H7 (cell line): Measurements from ENCODE around the gene DOCK4. TPM values are rescaled to one million over a fixed set of nuclear protein-coding genes. Genes with fewer than 3 reads are reported as not detected.

ENCODE experiments used
- DNase-seq: peaks from one replicate; pipeline ENCODE4 v3.0.0; 2012
- H3K27me3 ChIP-seq: 2 replicates; pipeline ENCODE4 v1.6.0; 2011; ENCODE audit warnings: mild to moderate bottlenecking, low read length; ENCODE audit not compliant: control insufficient read depth, insufficient read depth
- H3K36me3 ChIP-seq: replicated peaks from 2 replicates; pipeline ENCODE4 v1.5.1; 2011; ENCODE audit warnings: low read length; ENCODE audit not compliant: control insufficient read depth, insufficient read depth
- H3K4me3 ChIP-seq: 2 replicates; pipeline ENCODE4 v1.5.1; 2011; ENCODE audit warnings: low read depth, mild to moderate bottlenecking, control low read depth, low read length, moderate library complexity; ENCODE audit not compliant: insufficient read depth
- total RNA-seq: library from RNA; depleted of rRNA; stranded (reverse); fragments of >200 nt; shearing (Covaris generic); gene quantifications from 2 replicates; pipeline ENCODE4 v1.2.3, GENCODE V29; 2014

The DOCK4 gene
- total RNA-seq, 1 experiment from 2014 or later: 16.1 TPM

DNA sequence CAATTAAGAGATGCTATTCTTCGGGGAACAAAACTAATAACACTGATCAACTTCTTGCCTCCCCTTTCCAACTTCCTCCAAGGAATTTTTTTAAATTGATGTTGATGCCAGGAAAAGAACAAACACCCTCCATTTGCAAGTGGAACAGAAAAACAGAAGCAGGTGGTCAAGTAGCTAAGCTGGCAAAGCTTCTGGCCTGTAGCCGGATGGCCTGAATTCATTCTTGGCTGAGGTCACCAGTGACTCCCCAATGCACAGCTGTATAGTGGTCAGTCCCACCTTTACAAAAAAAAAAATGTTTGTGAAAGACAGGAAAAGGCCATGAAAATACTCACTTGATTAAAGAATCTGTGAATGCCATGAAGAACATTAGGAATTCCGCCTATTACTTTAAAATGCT, 39.1 kb downstream of the DOCK4 start:
- DNase-seq: no peak
- Histone ChIP-seq H3K36me3 (no peaks in the 10 kb centered on the region), H3K4me3 (no peak overlapping the region), H3K27me3 (no peaks in the 10 kb centered on the region)

DNA sequence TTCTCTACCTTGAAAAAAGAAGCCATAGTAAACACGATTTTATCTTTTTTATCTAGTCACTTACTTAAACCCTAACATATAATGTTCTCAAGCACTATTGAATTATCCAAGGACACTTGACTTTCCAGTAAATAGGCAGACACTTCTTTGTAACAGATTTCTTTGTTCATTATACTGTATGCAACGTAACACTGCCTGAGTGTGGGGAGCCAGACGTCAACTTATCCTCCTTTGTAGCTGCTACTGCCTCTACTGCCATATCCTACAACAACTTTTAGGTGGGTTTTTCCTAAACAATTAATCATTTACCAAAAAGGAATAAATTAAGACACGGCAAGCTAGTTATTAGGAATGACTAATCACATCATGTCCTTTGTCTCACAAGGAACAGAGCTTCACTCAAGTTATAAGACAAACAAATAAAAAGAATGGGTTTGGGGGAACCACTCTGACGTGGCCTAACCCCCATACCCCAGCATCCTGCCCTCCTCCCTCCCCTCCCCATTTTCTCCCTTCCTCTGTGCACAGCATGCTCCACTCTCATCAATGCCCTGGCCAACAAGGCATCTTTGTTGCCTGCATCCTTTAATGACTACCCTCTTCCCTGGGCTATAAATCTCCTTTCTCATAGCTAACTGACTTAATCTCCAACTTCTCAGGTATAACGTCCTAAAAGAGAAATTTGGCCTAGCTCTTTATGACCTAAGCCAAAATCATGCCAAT, 43.3 kb downstream of the DOCK4 start:
- H3K27me3 ChIP-seq: no peaks in the 10 kb centered on the region
- H3K36me3 ChIP-seq: no peaks in the 10 kb centered on the region
- no peak overlapping the region for H3K4me3 ChIP-seq
- no peak for DNase-seq

DNA sequence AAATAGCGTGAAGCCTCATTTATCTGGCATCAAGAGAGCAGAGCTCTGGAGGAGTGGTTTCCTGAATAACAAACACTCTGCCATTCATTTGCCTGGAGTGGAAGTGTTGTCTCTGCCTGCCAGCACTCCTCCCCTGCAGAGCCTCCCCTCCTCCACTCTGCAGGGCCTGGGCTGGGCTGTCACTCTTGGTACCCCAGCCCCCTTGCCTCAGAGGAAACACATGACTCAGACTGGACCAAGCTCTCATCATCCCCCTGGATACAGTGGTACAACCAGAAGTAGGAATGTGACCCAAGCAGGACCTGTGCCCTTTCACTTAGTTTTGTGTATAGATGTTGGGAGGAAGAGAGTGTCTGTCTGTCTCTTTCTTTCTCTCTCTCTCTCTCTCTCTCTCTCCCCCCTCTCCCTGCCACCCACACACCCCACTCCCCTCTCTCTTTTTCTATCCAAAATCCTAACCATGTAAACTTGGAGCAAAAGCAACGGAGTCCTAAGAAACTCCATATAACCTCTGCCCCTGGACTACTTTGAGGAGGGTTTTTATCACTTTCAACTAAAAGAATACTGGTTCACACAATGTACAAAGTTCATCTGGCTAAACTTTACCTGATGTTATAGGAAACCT, 43.9 kb downstream of the DOCK4 start:
- DNase-seq: peak; percentile 54
- no peaks in the 10 kb centered on the region for H3K27me3 ChIP-seq
- H3K4me3 ChIP-seq: no peak overlapping the region
- no peaks in the 10 kb centered on the region for H3K36me3 ChIP-seq

DNA sequence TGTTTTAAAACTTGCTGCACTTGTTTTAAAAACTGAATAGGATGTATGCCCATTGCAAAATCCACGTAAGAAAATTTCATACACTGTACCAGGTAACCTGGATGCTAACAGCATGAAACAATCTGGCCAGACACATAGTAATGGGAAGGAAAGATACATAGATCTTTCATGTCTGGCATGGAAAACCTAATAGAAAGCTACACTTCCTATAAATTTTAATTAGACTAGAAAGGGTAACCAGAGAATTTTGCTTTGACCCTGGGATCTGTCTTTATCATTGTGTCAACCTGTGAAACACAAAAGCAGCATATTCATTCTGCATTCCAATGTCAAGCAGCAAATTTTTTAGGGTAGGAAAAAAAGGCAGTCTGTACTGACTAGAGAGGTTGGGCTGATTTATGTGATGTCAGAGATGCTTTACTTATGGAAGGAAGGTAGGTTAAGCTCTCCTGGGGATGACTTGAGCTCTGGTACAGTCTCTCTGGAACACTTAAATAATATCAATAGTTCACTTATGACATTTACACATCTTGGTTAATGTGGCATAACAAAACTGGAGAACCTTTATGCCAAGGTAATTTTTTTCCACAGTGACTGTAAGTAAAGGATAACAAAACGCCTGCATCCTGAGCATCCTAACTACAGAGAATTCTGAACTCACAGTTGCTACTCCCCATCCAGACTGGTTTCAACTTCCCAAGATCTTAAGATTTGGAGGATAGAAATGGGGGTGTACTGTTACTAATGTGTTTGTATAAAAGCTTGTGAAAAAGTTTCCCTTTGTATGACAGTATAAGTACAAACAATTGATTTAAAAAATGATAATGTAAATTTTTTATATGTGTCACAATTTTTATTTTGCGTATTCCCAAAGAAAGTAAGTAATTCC, 44.7 kb downstream of the DOCK4 start:
- H3K36me3 ChIP-seq: no peaks in the 10 kb centered on the region
- H3K27me3 ChIP-seq: no peaks in the 10 kb centered on the region
- H3K4me3 ChIP-seq: no peak overlapping the region
- no peak for DNase-seq

DNA sequence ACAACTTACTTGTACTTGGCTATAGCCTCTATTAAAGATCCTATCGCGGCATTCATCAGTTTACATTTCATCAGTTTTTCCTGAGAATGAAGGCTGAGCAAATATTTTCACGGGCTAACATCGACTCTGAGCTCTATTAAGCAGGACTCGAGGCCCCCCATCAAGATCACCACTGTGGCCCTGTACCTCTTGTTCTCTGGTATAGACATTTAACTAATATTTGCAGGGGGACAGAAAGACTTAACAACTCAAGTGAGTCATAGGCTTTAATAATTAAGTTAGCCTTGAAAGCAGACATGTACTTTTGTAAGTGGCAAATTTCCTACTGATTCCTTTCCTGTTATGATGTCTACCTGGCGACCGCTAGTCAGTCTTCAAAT, 45.4 kb downstream of the DOCK4 start:
- no peak for DNase-seq
- no peaks in the 10 kb centered on the region for H3K36me3 ChIP-seq
- H3K27me3 ChIP-seq: no peaks in the 10 kb centered on the region
- H3K4me3 ChIP-seq: no peak overlapping the region

DNA sequence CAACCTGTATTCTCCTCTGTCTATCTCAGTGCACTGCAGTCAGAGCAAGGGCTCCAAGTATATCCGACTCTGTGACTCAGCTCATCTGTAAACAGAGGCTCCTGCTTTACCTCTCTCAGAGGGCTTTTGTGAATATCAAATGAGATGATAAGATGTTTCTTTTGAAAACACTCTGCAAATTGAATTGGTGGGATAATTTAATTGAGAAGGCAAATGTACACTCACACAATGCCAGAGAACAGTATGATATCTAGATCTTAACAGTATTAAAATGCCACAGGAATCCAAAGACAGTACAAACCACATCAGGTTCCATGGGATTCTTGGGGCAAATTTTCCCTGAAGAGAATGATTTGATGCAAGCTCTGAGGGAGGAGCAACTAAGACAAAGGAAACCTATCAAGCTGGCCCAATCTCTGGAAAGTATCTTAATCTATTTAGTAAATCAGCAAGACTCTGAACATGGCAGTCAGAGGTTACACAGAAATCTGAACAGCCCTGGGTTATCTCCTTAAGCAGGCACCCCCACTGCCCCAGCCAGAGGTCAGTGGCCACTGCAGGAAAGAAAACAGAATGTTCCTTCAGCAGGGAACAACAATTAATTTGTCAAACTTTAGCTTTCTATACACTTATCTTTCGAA, 45.9 kb downstream of the DOCK4 start:
- H3K4me3 ChIP-seq: no peak overlapping the region
- H3K27me3 ChIP-seq: no peaks in the 10 kb centered on the region
- no peaks in the 10 kb centered on the region for H3K36me3 ChIP-seq
- no peak for DNase-seq

DNA sequence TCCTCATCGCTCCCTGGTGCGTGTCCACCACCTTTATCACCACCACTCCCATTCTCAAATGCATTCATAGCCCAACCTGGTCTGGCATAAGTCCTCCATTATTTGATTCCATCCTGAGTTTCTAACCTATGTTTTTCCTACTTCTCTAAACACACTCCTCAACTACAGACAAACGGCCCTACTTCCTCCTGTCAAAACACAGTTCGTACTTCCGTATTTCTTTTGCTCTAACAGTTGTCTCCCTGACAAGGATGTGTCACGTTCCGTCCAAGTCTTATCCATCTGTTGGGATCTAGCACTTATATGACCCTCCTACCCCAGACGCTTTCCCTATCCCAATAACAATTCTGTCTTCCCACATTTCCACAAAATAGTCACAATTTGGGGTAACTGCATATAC, 46.8 kb downstream of the DOCK4 start:
- H3K36me3 ChIP-seq: no peaks in the 10 kb centered on the region
- H3K4me3 ChIP-seq: no peak overlapping the region
- H3K27me3 ChIP-seq: no peaks in the 10 kb centered on the region
- DNase-seq: no peak

DNA sequence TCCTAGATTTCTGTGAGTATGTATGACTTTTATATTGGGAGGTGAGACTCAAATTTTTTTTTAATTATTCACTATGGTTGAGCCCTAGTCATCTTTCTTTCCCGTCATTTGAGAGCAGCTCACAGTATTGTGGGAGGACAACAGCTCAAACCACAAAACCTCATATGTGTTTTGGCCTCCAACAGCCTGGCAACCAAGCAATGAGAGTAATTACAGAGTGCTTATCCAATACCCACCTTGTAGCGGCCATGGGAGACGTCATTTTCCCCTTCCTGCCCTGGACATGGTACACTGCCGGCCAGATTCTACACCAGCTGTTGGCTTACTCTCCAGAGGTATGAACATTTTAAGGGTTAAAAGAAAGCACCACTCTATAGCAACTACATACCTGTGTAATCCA, 49.1 kb downstream of the DOCK4 start:
- no peak for DNase-seq
- Histone ChIP-seq H3K4me3 (no peak overlapping the region), H3K27me3 (no peaks in the 10 kb centered on the region), H3K36me3 (no peaks in the 10 kb centered on the region)

DNA sequence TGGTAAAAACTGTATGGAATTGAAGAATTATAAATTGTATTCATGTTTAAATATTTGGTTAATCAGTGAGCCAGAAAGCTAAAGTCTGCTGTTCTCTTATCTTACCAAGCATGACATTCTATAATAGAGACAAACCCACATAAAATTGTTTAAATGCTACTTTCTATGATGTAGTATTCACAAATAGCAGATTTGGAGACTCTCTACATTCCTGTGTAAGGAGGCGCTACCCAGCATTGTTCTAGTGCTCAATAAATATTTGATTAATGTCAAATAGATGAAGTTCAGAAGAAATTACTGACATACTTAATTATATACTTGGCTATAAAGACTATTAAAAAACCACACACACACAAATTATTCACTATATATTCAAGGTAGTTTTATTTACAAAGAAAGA, 49.8 kb downstream of the DOCK4 start:
- no peak overlapping the region for H3K4me3 ChIP-seq
- H3K36me3 ChIP-seq: no peaks in the 10 kb centered on the region
- no peak for DNase-seq
- H3K27me3 ChIP-seq: no peaks in the 10 kb centered on the region

DNA sequence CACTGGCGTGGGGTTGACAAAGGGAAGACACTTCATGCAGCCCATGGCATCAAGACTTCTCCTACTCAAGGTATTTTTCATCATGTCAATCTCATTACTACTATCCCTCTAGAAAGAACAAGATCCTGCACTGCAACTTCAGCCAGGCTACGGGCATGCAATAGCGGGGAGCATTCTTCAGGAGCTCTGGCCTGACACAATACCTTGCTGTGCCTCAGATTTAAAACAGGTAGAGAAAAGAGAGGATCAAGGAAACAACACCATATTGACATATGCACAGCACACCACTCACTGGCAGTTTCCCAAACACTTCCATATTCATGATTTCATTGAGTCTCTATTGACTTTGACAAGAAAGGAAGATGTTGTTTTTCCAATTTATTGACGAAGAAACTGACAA, 51.5 kb downstream of the DOCK4 start:
- Histone ChIP-seq H3K27me3 (no peaks in the 10 kb centered on the region), H3K36me3 (no peaks in the 10 kb centered on the region), H3K4me3 (no peak overlapping the region)
- no peak for DNase-seq

DNA sequence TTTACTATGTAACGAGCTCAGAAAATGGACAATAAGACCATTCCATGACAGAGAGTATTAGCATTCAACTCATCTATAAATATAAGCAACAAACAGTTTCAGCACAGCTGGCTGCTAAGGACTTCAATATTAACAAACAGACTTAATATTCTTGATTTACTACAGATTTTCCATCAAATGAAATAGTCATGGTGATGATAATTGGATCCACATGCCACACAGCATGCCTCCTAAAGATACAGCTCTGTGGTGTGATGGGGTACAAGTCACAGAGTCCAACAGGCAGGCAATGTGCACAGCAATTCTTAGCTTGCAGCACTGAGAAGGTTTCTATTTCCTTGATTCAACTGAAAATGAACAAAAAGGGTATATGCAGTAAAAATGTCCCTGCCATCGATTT, 54.0 kb downstream of the DOCK4 start:
- Histone ChIP-seq H3K36me3 (no peaks in the 10 kb centered on the region), H3K27me3 (no peaks in the 10 kb centered on the region), H3K4me3 (no peak overlapping the region)
- no peak for DNase-seq

DNA sequence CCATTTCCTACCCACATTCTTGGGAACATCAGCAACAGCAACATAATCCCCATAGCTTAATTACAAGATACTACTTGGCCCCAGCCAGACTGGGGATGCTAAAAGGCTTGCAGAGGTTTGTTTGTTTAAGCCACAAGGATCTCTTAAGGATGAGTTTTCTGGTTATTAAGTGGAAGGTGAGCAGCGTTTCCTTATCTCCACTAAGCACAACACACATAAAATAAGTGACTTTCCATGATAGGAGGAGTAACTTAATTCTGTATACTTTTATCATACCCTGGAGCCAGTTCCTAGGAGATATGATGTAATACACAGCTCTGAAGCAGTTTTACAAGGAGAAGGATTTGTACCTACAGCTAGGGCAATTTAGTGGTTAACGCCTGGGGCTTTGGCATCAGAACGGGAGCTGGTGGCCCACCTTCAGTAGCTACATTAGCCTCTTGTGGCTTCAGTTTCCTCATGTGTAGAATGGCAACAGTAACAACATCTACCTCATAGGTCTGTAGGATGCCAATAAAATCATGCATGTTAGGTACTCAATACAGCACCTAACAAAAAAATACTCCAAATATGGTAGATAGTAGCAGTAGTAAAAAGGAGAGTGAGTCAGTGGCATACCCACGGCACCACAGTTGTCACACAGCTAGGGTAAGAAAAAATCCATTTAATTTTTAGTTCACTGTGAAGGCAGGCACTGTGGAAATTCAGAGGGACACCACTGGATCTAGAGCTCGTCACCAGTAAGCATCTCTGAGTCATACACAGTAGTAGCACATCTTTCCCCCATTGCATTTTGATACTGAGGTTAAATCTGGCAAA, 55.2 kb downstream of the DOCK4 start:
- no peak overlapping the region for H3K4me3 ChIP-seq
- no peaks in the 10 kb centered on the region for H3K27me3 ChIP-seq
- DNase-seq: no peak
- no peaks in the 10 kb centered on the region for H3K36me3 ChIP-seq

DNA sequence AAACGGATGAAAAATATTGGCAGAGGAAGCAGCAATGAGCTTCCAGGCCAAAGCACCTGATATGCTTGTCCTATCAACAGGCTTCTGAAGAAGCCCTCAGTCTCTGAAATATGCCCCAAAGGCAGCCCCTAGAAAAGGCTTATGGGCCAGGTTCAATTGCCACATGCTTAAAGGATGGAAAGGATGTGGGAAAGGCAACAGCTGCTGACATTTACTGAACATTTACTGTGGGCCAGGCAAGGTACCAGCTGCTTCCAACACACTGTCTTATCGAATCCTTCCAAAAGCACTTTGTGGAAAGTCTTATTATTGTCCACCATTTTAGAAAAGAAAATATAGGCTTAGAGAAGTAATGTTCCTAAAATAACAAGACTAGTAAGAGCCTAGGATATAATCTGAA, 56.5 kb downstream of the DOCK4 start:
- Histone ChIP-seq H3K27me3 (no peaks in the 10 kb centered on the region), H3K36me3 (no peaks in the 10 kb centered on the region), H3K4me3 (no peak overlapping the region)
- no peak for DNase-seq

DNA sequence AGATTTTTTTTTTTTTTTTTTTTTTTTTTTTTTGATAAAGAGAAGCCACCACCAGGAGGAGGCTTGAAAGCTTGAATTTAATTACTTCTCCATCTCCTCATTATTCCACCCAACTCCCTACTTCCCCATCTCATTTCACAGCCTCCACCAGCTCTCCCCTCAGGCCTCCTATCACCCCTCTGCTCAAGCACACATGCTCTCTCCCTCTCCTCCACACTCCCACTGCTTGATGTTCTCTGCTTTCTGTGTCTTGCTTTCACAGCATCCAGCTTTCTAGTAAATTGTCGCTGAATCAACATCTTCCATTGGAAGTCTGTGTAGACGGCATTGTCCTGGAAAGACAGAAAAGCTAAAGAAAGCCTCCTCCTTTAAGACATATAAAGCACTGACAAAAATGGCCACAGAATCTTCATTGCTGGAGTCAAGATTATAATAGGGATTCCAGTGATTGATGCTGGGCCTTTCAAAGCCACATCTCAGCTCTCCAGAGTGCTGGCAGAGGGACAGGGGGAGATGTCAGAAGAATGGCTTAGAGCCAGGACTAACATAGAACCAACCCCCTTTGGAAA, 58.3 kb downstream of the DOCK4 start:
- H3K27me3 ChIP-seq: no peaks in the 10 kb centered on the region
- no peak for DNase-seq
- H3K36me3 ChIP-seq: no peaks in the 10 kb centered on the region
- H3K4me3 ChIP-seq: no peak overlapping the region
